Spleen (tissue), 11 donors: ENCODE measurements around the gene WASL. TPM values are rescaled to one million over a fixed set of nuclear protein-coding genes. Genes with fewer than 3 reads are reported as not detected.
A peak's percentile ranks its signal among the peaks of the same experiment; 100 is the strongest.

Experiments
- DNase-seq: peaks from one replicate; pipeline ENCODE4 v3.0.0-alpha.2; 2020
- H3K27ac ChIP-seq, 8 donors: fragments of 200-600 bp; sonication (generic) in 7 of 8; 1 replicate in 4 of 8; 2 replicates in 4 of 8; pipeline versions ENCODE4 v1.5.0 to v1.8.0; 2016 to 2021; ENCODE audit warnings: inconsistent platforms in 4 of 8, mild to moderate bottlenecking in 4 of 8, moderate library complexity in 1 of 8
- H3K27me3 ChIP-seq, 7 donors: fragments of 200-600 bp; sonication (generic) in 6 of 7; replicated peaks in 1 of 7; 1 replicate in 4 of 7; 2 replicates in 3 of 7; pipeline versions ENCODE4 v1.5.0 to v1.8.0; 2016 to 2021; ENCODE audit warnings: inconsistent platforms in 3 of 7, mild to moderate bottlenecking in 1 of 7
- H3K36me3 ChIP-seq, 6 donors: fragments of 200-600 bp; sonication (generic) in 5 of 6; 1 replicate in 4 of 6; 2 replicates in 2 of 6; pipeline versions ENCODE4 v1.5.0 to v1.8.0; 2016 to 2021; ENCODE audit warnings: inconsistent platforms in 2 of 6
- H3K4me1 ChIP-seq, 6 donors: fragments of 200-600 bp; sonication (generic) in 5 of 6; 1 replicate in 3 of 6; 2 replicates in 3 of 6; pipeline versions ENCODE4 v1.5.0 to v1.8.0; 2016 to 2021; ENCODE audit warnings: inconsistent platforms in 3 of 6
- H3K4me3 ChIP-seq, 8 donors: fragments of 200-600 bp; sonication (generic) in 7 of 8; 1 replicate in 4 of 8; 2 replicates in 4 of 8; pipeline versions ENCODE4 v1.5.0 to v1.8.0; 2016 to 2021; ENCODE audit warnings: inconsistent platforms in 4 of 8, mild to moderate bottlenecking in 4 of 8, moderate library complexity in 2 of 8
- H3K9me3 ChIP-seq, 8 donors: fragments of 200-600 bp; sonication (generic) in 7 of 8; 1 replicate in 4 of 8; 2 replicates in 4 of 8; pipeline versions ENCODE4 v1.5.0 to v1.8.0; 2016 to 2021; ENCODE audit warnings: inconsistent platforms in 4 of 8
- CTCF ChIP-seq, 11 experiments: fragments of 200-600 bp in 7 of 11; fragments of 450-650 bp in 4 of 11; sonication (generic) in 4 of 11; IDR thresholded peaks in 8 of 11; conservative IDR thresholded peaks in 3 of 11; 1 replicate in 7 of 11; 2 replicates in 4 of 11; pipeline versions ENCODE4 v1.4.0 to v1.8.0; 2016 to 2021; ENCODE audit warnings: antibody characterized with exemption in 11 of 11, inconsistent platforms in 4 of 11, mild to moderate bottlenecking in 1 of 11
- POLR2A ChIP-seq, 3 donors: fragments of 450-650 bp; IDR thresholded peaks; one replicate each; pipeline ENCODE4 v1.5.1; 2017; ENCODE audit warnings: antibody characterized with exemption in 3 of 3, mild to moderate bottlenecking in 1 of 3
- POLR2AphosphoS5 ChIP-seq, 3 donors: sonication (generic); formaldehyde crosslinking; IDR thresholded peaks; one replicate each; pipeline ENCODE4 v1.5.1; 2017; ENCODE audit warnings: antibody characterized with exemption in 3 of 3
- WGBS, 5 donors: extraction: QIAGEN DNeasy Blood & Tissue Kit in 3 of 5; methylation state at CpG; one replicate each; pipeline versions ENCODE4 v1.1.5 to v1.1.7; 2013 to 2018; 5-methylcytosine and 5-hydroxymethylcytosine counted together
- intact Hi-C: fragments of 100-400 bp; cut with DNase I; formaldehyde crosslinking; loops from one replicate; pipeline ENCODE4 v1.15.0; 2023; ENCODE audit warnings: low total_unique reads
- polyA plus RNA-seq, 3 donors: library from polyadenylated mRNA; stranded (reverse); fragments of 200-250 nt; gene quantifications; one replicate each; pipeline ENCODE4 v1.2.1, GENCODE V29; 2013
- total RNA-seq, 7 donors: library from RNA; depleted of rRNA in 3 of 7; stranded (reverse); fragments of >200 nt in 3 of 7; fragmentation: NEBNext Ultra II Directional in 4 of 7; extraction: Animal tissue kit (Norgen Biotek cat#: 25700) in 4 of 7; gene quantifications; one replicate each; pipeline versions ENCODE4 v1.1.0 to v1.2.1, GENCODE V29; 2016 to 2021
- donor health status: healthy with polysubstance abuse.
- donor health status: DM: no; HTN: no; CAD: no; lungs with moderate emphysema.
- donor health status: DM: no; HTN: no; CAD: no.
- donor health status: Bipolar disorder and iron deficiency.
- donor health status: healthy.
- donor health status: DM: no; HTN: no; CAD: no.
- donor health status: DM: yes; HTN: yes; CAD: no.

WASL gene
- total and polyA plus RNA-seq, 10 donors = 5.3 to 31.0 (median 26.3) TPM

- no peak for DNase-seq
- no peak overlapping the region for H3K4me3 ChIP-seq
- H3K36me3 ChIP-seq = peaks cover 0 to 92% (median 24%) of the 10 kb centered on the region in 6 donors
- intact Hi-C loops = no loop called here
- H3K27ac ChIP-seq = no peak overlapping the region
- H3K4me1 ChIP-seq = peaks cover 0 to 2% (median 0%) of the 10 kb centered on the region in 6 donors
- TF ChIP-seq POLR2A (IDR thresholded peaks at IDR 0.05) = no peak
- no peak for TF ChIP-seq CTCF (IDR thresholded peaks at IDR 0.05 in 8 of 11, conservative IDR thresholded peaks at IDR 0.05 in 3 of 11)
- no peak for TF ChIP-seq POLR2AphosphoS5 (IDR thresholded peaks at IDR 0.05)
- no peaks in the 10 kb centered on the region for H3K9me3 ChIP-seq
- H3K27me3 ChIP-seq = no peaks in the 10 kb centered on the region
- WGBS, 5 donors = 93 to 98% (median 98%) methylated on average over 1 of the region's 1 CpG
Measured at GRCh38 chr7:123687727-123688126, 61.1 kb downstream of the WASL start.

- 92 to 99% (median 94%) methylated on average over 2 of the region's 2 CpGs for WGBS, 5 donors
- no peak for TF ChIP-seq POLR2A (IDR thresholded peaks at IDR 0.05)
- TF ChIP-seq CTCF (IDR thresholded peaks at IDR 0.05 in 8 of 11, conservative IDR thresholded peaks at IDR 0.05 in 3 of 11) = no peak
- TF ChIP-seq POLR2AphosphoS5 (IDR thresholded peaks at IDR 0.05) = no peak
- Histone ChIP-seq H3K9me3 (no peaks in the 10 kb centered on the region), H3K27me3 (no peaks in the 10 kb centered on the region), H3K4me1 (peaks cover 0 to 8% (median under 1%) of the 10 kb centered on the region in 6 donors), H3K36me3 (peaks cover 0 to 89% (median 21%) of the 10 kb centered on the region in 6 donors), H3K4me3 (no peak overlapping the region), H3K27ac (no peak overlapping the region)
- DNase-seq = no peak
- intact Hi-C loops = no loop called here
Measured at GRCh38 chr7:123687161-123687560, 61.6 kb downstream of the WASL start.

- no peak overlapping the region for H3K4me3 ChIP-seq
- intact Hi-C loops = loop anchor here (5.0 kb wide), 1 partner anchor 185 kb away; no protein-coding TSS in a partner anchor
- peaks cover 0 to 21% (median 8%) of the 10 kb centered on the region in 6 donors for H3K4me1 ChIP-seq
- no peaks in the 10 kb centered on the region for H3K9me3 ChIP-seq
- peaks cover 0 to 61% (median 16%) of the 10 kb centered on the region in 6 donors for H3K36me3 ChIP-seq
- DNase-seq = no peak
- H3K27me3 ChIP-seq = no peaks in the 10 kb centered on the region
- 88 to 98% (median 93%) methylated on average over 1 of the region's 1 CpG for WGBS, 5 donors
- TF ChIP-seq CTCF (IDR thresholded peaks at IDR 0.05 in 8 of 11, conservative IDR thresholded peaks at IDR 0.05 in 3 of 11) (peak in 7 of 11 experiments; percentile 34 to 57 (median 52)), POLR2AphosphoS5 (IDR thresholded peaks at IDR 0.05) (no peak), POLR2A (IDR thresholded peaks at IDR 0.05) (no peak)
- no peak overlapping the region for H3K27ac ChIP-seq
Measured at GRCh38 chr7:123682690-123683089, 66.1 kb downstream of the WASL start.

GRCh38 chr7:123681561-123681960 lies 67.2 kb downstream of the WASL start:
- Histone ChIP-seq H3K36me3 (peaks cover 0 to 50% (median 12%) of the 10 kb centered on the region in 6 donors), H3K27ac (peak overlapping the region in 1 of 8 donors; percentile 5), H3K4me1 (peaks cover 0 to 21% (median 8%) of the 10 kb centered on the region in 6 donors), H3K27me3 (no peaks in the 10 kb centered on the region), H3K4me3 (no peak overlapping the region), H3K9me3 (no peaks in the 10 kb centered on the region)
- no peak for TF ChIP-seq CTCF (IDR thresholded peaks at IDR 0.05 in 8 of 11, conservative IDR thresholded peaks at IDR 0.05 in 3 of 11)
- no peak for TF ChIP-seq POLR2A (IDR thresholded peaks at IDR 0.05)
- no peak for TF ChIP-seq POLR2AphosphoS5 (IDR thresholded peaks at IDR 0.05)
- intact Hi-C loops = loop anchor here (5.0 kb wide), 1 partner anchor 186 kb away; no protein-coding TSS in a partner anchor
- no peak for DNase-seq
- WGBS, 5 donors = 65 to 96% (median 76%) methylated on average over 2 of the region's 2 CpGs
